Measurements from ENCODE around the gene PALLD.

DNA sequence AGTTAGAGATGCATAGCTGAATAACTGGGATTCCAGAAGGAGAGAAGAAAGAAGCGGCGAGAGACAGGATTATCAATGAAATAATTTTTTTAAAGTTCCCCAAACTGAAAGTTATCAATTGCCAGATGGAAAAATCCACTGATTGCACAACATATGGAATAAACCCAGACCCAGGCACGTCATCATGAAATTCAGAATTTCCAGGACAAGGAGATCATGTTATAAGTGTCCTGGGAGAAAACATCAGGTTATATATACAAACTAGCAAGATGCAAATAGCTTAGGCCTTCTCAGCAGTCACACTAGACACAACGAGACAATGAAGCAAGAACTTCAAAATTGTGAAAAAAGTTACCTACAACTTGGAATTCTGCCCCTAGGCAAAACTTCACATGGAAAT, 200.0 kb downstream of the PALLD start:
- TF ChIP-seq, protein P1, sequence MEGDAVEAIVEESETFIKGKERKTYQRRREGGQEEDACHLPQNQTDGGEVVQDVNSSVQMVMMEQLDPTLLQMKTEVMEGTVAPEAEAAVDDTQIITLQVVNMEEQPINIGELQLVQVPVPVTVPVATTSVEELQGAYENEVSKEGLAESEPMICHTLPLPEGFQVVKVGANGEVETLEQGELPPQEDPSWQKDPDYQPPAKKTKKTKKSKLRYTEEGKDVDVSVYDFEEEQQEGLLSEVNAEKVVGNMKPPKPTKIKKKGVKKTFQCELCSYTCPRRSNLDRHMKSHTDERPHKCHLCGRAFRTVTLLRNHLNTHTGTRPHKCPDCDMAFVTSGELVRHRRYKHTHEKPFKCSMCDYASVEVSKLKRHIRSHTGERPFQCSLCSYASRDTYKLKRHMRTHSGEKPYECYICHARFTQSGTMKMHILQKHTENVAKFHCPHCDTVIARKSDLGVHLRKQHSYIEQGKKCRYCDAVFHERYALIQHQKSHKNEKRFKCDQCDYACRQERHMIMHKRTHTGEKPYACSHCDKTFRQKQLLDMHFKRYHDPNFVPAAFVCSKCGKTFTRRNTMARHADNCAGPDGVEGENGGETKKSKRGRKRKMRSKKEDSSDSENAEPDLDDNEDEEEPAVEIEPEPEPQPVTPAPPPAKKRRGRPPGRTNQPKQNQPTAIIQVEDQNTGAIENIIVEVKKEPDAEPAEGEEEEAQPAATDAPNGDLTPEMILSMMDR (IDR thresholded peaks at IDR 0.05): no peak
- TF ChIP-seq POLR2A (IDR thresholded peaks at IDR 0.05): no peak
